GM21447 (cell line): ENCODE results near the gene AGPAT2.

Experiments
- ATAC-seq: cut with Tn5 transposase; IDR thresholded peaks from one replicate; pipeline ENCODE4 v1.9.1; 2021; ENCODE audit not compliant: unreplicated experiment

AGPAT2 gene

GRCh38 chr9:136627703-136628102, 59.6 kb downstream of the AGPAT2 start:
- ATAC-seq = no peak

GRCh38 chr9:136626740-136627642, 60.3 kb downstream of the AGPAT2 start:
- ATAC-seq = no peak

- no peak for ATAC-seq
Measured at GRCh38 chr9:136626066-136626725, 61.1 kb downstream of the AGPAT2 start.

- ATAC-seq = no peak
Measured at GRCh38 chr9:136625101-136626065, 61.9 kb downstream of the AGPAT2 start.

GRCh38 chr9:136624184-136624951, 62.9 kb downstream of the AGPAT2 start:
- no peak for ATAC-seq

- ATAC-seq = no peak
Measured at GRCh38 chr9:136623842-136624183, 63.4 kb downstream of the AGPAT2 start.
